GM23338 (cell line): Measurements from ENCODE around the gene HBZ. TPM values are rescaled to one million over a fixed set of nuclear protein-coding genes. Genes with fewer than 3 reads are reported as not detected.

Experiments
- ATAC-seq: fragments of 200-7000 bp; cut with Tn5 transposase; 3 replicates; pipeline ENCODE4 v1.9.1; 2020
- DNase-seq: peaks from one replicate; pipeline ENCODE4 v3.0.0-alpha.2; 2015; ENCODE audit warnings: low spot score
- H2AFZ ChIP-seq: fragments of 200-600 bp; sonication (generic); 2 replicates; pipeline ENCODE4 v1.8.0; 2016; ENCODE audit warnings: antibody characterized with exemption, mild to moderate bottlenecking, moderate library complexity
- H3F3A ChIP-seq: fragments of 200-600 bp; sonication (generic); replicated peaks from 2 replicates; pipeline ENCODE4 v1.8.0; 2017; ENCODE audit warnings: antibody characterized with exemption, mixed run types, low read depth
- H3K27ac ChIP-seq: fragments of 200-600 bp; sonication (generic); 2 replicates; pipeline ENCODE4 v1.6.1; 2016; ENCODE audit warnings: low read depth
- H3K27me3 ChIP-seq: fragments of 200-600 bp; sonication (generic); 2 replicates; pipeline ENCODE4 v1.8.0; 2016; ENCODE audit warnings: mild to moderate bottlenecking, mixed run types, moderate library complexity; ENCODE audit not compliant: insufficient read depth
- H3K36me3 ChIP-seq: fragments of 200-600 bp; sonication (generic); 2 replicates; pipeline ENCODE4 v1.8.0; 2016; ENCODE audit warnings: mild to moderate bottlenecking; ENCODE audit not compliant: insufficient read depth
- H3K4me1 ChIP-seq: fragments of 200-600 bp; sonication (generic); 2 replicates; pipeline ENCODE4 v1.8.0; 2016; ENCODE audit warnings: mild to moderate bottlenecking, moderate library complexity; ENCODE audit not compliant: insufficient read depth
- H3K4me2 ChIP-seq: fragments of 200-600 bp; sonication (generic); 2 replicates; pipeline ENCODE4 v1.7.1; 2017; ENCODE audit warnings: mixed run types
- H3K4me3 ChIP-seq: fragments of 200-600 bp; sonication (generic); 2 replicates; pipeline ENCODE4 v1.6.1; 2016; ENCODE audit warnings: mixed run types
- H3K79me2 ChIP-seq: fragments of 200-600 bp; sonication (generic); replicated peaks from 2 replicates; pipeline ENCODE4 v1.8.0; 2017; ENCODE audit warnings: mild to moderate bottlenecking; ENCODE audit not compliant: insufficient read depth
- H3K9me2 ChIP-seq: fragments of 200-600 bp; sonication (generic); 2 replicates; pipeline ENCODE4 v1.8.0; 2017; ENCODE audit not compliant: insufficient read depth
- H4K20me1 ChIP-seq: fragments of 200-600 bp; sonication (generic); replicated peaks from 2 replicates; pipeline ENCODE4 v1.8.0; 2017; ENCODE audit warnings: mild to moderate bottlenecking; ENCODE audit not compliant: insufficient read depth
- H3K27ac Mint-ChIP-seq: 2 replicates; pipeline ENCODE4 v1.8.0; 2020; ENCODE audit warnings: inconsistent platforms, mild to moderate bottlenecking, moderate library complexity, mixed read lengths
- H3K27me3 Mint-ChIP-seq: 3 replicates; pipeline ENCODE4 v1.8.0; 2022; ENCODE audit warnings: low read depth, mild to moderate bottlenecking, moderate library complexity, mixed read lengths, inconsistent platforms; ENCODE audit not compliant: insufficient read depth, poor library complexity
- H3K36me3 Mint-ChIP-seq: 3 replicates; pipeline ENCODE4 v1.8.0; 2021; ENCODE audit warnings: low read depth, mild to moderate bottlenecking, inconsistent platforms, moderate library complexity, mixed read lengths
- H3K4me1 Mint-ChIP-seq: 3 replicates; pipeline ENCODE4 v1.8.0; 2020; ENCODE audit warnings: mild to moderate bottlenecking, inconsistent platforms, mixed read lengths
- H3K4me3 Mint-ChIP-seq: 3 replicates; pipeline ENCODE4 v1.8.0; 2021; ENCODE audit warnings: moderate library complexity, mild to moderate bottlenecking, inconsistent platforms, mixed read lengths
- H3K9me3 Mint-ChIP-seq: 3 replicates; pipeline ENCODE4 v1.8.0; 2020; ENCODE audit warnings: moderate library complexity, mild to moderate bottlenecking, inconsistent platforms, mixed read lengths
- EZH2phosphoT487 ChIP-seq: fragments of 200-600 bp; sonication (generic); IDR thresholded peaks from one replicate; pipeline ENCODE4 v1.8.1; 2018; ENCODE audit warnings: antibody characterized with exemption; ENCODE audit not compliant: unreplicated experiment
- JUNB ChIP-seq: IDR thresholded peaks from one replicate; pipeline ENCODE4 v1.6.1; 2016; ENCODE audit warnings: antibody characterized with exemption; ENCODE audit not compliant: unreplicated experiment
- STAT1 ChIP-seq: IDR thresholded peaks from one replicate; pipeline ENCODE4 v1.6.1; 2016; ENCODE audit warnings: antibody characterized with exemption; ENCODE audit not compliant: unreplicated experiment
- polyA plus RNA-seq: library from polyadenylated mRNA; unstranded; fragments of >200 nt; fragmentation: Nextera tagmentation; extraction: Ambion mirVana; gene quantifications from 2 replicates; pipeline ENCODE4 v1.2.1, GENCODE V29; 2016
- total RNA-seq: library from RNA; depleted of rRNA; stranded (reverse); fragments of >200 nt; shearing (Covaris generic); gene quantifications from 2 replicates; pipeline ENCODE4 v1.2.3, GENCODE V29; 2014
- TF ChIP-seq, protein P1 (sequence below): fragments of 250-450 bp; sonication (Bioruptor Pico); IDR thresholded peaks from 2 replicates; pipeline ENCODE4 v1.5.0; 2020; ENCODE audit warnings: mild to moderate bottlenecking, moderate library complexity
- TF ChIP-seq, protein P2 (sequence below), 2 experiments: fragments of 200-600 bp in 1 of 2; sonication (generic) in 1 of 2; conservative IDR thresholded peaks; 2 replicates each; pipeline versions ENCODE4 v1.5.1 to v1.6.1; 2016 to 2017; ENCODE audit warnings: antibody characterized with exemption in 2 of 2, low read depth in 2 of 2, mild to moderate bottlenecking in 2 of 2, moderate library complexity in 1 of 2

HBZ gene
- total and polyA plus RNA-seq, 2 experiments from 2014 or later: 0.39 TPM; not detected in 1

DNA sequence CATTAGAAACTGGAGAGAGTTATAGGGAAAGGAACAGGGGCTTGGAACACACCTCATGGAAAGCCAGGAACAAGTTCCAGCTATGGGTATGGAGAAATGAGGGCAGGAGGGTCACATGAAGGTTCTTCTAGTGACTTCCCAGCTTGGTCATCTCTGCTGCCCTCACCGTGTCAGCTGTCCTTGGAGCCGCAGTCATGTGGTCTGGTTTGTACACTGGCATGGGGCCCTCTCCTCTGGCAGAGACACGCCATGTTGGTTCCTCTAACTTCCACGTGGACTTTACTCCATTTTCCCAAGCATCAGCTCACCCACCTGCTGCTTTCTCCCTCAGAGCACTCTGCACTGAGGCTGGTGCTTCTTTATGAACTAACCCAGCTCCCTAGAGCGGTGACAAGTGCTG lies 48.1 kb upstream of the HBZ start (continued):
- TF ChIP-seq, protein P1, sequence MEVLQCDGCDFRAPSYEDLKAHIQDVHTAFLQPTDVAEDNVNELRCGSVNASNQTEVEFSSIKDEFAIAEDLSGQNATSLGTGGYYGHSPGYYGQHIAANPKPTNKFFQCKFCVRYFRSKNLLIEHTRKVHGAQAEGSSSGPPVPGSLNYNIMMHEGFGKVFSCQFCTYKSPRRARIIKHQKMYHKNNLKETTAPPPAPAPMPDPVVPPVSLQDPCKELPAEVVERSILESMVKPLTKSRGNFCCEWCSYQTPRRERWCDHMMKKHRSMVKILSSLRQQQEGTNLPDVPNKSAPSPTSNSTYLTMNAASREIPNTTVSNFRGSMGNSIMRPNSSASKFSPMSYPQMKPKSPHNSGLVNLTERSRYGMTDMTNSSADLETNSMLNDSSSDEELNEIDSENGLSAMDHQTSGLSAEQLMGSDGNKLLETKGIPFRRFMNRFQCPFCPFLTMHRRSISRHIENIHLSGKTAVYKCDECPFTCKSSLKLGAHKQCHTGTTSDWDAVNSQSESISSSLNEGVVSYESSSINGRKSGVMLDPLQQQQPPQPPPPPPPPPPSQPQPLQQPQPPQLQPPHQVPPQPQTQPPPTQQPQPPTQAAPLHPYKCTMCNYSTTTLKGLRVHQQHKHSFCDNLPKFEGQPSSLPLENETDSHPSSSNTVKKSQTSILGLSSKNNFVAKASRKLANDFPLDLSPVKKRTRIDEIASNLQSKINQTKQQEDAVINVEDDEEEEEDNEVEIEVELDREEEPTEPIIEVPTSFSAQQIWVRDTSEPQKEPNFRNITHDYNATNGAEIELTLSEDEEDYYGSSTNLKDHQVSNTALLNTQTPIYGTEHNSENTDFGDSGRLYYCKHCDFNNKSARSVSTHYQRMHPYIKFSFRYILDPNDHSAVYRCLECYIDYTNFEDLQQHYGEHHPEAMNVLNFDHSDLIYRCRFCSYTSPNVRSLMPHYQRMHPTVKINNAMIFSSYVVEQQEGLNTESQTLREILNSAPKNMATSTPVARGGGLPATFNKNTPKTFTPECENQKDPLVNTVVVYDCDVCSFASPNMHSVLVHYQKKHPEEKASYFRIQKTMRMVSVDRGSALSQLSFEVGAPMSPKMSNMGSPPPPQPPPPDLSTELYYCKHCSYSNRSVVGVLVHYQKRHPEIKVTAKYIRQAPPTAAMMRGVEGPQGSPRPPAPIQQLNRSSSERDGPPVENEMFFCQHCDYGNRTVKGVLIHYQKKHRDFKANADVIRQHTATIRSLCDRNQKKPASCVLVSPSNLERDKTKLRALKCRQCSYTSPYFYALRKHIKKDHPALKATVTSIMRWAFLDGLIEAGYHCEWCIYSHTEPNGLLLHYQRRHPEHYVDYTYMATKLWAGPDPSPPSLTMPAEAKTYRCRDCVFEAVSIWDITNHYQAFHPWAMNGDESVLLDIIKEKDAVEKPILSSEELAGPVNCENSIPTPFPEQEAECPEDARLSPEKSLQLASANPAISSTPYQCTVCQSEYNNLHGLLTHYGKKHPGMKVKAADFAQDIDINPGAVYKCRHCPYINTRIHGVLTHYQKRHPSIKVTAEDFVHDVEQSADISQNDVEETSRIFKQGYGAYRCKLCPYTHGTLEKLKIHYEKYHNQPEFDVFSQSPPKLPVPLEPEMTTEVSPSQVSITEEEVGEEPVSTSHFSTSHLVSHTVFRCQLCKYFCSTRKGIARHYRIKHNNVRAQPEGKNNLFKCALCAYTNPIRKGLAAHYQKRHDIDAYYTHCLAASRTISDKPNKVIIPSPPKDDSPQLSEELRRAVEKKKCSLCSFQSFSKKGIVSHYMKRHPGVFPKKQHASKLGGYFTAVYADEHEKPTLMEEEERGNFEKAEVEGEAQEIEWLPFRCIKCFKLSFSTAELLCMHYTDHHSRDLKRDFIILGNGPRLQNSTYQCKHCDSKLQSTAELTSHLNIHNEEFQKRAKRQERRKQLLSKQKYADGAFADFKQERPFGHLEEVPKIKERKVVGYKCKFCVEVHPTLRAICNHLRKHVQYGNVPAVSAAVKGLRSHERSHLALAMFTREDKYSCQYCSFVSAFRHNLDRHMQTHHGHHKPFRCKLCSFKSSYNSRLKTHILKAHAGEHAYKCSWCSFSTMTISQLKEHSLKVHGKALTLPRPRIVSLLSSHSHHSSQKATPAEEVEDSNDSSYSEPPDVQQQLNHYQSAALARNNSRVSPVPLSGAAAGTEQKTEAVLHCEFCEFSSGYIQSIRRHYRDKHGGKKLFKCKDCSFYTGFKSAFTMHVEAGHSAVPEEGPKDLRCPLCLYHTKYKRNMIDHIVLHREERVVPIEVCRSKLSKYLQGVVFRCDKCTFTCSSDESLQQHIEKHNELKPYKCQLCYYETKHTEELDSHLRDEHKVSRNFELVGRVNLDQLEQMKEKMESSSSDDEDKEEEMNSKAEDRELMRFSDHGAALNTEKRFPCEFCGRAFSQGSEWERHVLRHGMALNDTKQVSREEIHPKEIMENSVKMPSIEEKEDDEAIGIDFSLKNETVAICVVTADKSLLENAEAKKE (CRISPR knock-in tag): no peak

DNA sequence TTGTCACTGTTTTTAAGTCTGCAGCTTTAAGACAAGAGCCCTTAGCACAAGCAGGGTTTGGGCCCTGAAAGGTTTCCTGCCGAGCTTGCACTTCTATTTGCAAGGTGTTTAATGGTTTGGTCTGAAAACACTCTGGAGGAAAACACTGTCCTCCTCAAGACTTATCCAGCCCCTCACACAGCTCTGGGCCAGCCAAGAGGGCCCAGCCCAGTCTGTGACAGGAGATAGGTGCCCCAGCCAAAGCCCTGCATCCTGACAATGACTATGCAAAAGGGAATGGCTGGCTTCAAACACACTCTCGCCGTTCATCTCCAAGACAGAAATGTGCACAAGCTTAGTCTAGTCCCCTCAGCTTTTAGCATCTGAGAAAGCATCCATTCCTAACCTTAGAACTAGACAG lies 47.5 kb upstream of the HBZ start:
- Histone ChIP-seq H3K36me3 (peaks cover 4% of the 10 kb centered on the region; the same call in 1 of the 2 replicates), H3K9me2 (no peaks in the 10 kb centered on the region), H3F3A (0 out of 2 replicates have a peak, but pooled peaks cover 17% of the 10 kb centered on the region), H3K4me3 (no peak overlapping the region), H3K27me3 (no peaks in the 10 kb centered on the region), H3K79me2 (no peaks in the 10 kb centered on the region), H3K27ac (no peak overlapping the region), H2AFZ (no peak overlapping the region), H4K20me1 (peaks cover 7% of the 10 kb centered on the region), H3K4me1 (no peaks in the 10 kb centered on the region), H3K4me2 (no peak overlapping the region)
- H3K36me3 Mint-ChIP-seq: peaks cover 9% of the 10 kb centered on the region; the same call in 2 of the 3 replicates
- H3K4me3 Mint-ChIP-seq: no peak overlapping the region
- peaks cover 11% of the 10 kb centered on the region for H3K27me3 Mint-ChIP-seq
- DNase-seq (no peak), ATAC-seq (no peak)
- no peaks in the 10 kb centered on the region for H3K9me3 Mint-ChIP-seq
- no peaks in the 10 kb centered on the region for H3K4me1 Mint-ChIP-seq
- H3K27ac Mint-ChIP-seq: no peak overlapping the region; the same call in 1 of the 2 replicates
- TF ChIP-seq EZH2phosphoT487 (no peak), STAT1 (no peak), JUNB (no peak)
- TF ChIP-seq, protein P2, sequence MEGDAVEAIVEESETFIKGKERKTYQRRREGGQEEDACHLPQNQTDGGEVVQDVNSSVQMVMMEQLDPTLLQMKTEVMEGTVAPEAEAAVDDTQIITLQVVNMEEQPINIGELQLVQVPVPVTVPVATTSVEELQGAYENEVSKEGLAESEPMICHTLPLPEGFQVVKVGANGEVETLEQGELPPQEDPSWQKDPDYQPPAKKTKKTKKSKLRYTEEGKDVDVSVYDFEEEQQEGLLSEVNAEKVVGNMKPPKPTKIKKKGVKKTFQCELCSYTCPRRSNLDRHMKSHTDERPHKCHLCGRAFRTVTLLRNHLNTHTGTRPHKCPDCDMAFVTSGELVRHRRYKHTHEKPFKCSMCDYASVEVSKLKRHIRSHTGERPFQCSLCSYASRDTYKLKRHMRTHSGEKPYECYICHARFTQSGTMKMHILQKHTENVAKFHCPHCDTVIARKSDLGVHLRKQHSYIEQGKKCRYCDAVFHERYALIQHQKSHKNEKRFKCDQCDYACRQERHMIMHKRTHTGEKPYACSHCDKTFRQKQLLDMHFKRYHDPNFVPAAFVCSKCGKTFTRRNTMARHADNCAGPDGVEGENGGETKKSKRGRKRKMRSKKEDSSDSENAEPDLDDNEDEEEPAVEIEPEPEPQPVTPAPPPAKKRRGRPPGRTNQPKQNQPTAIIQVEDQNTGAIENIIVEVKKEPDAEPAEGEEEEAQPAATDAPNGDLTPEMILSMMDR (conservative IDR thresholded peaks at IDR 0.05; ENCODE audit: low read depth in 2 of 2): no peak
- TF ChIP-seq, protein P1 (CRISPR knock-in tag): no peak
